DND-41 (cell line): ENCODE results near the gene ZNRD2.

Experiments used
- ATAC-seq: fragments of 200-7000 bp; cut with Tn5 transposase; 3 replicates; pipeline ENCODE4 v1.9.1; 2021; ENCODE audit warnings: low read depth; ENCODE audit not compliant: insufficient read depth
- DNase-seq: peaks from one replicate; pipeline ENCODE4 v3.0.0-alpha.2; 2020
- H2AFZ ChIP-seq: 2 replicates; pipeline ENCODE4 v1.6.0; 2012; ENCODE audit warnings: low read depth, low read length
- H3K27ac ChIP-seq: 2 replicates; pipeline ENCODE4 v1.5.1; 2012; ENCODE audit warnings: low read length, inconsistent platforms
- H3K27me3 ChIP-seq: fragments of 200-600 bp; sonication (generic); 2 replicates; pipeline ENCODE4 v1.6.0; 2012; ENCODE audit warnings: low read length, mild to moderate bottlenecking, inconsistent platforms; ENCODE audit not compliant: insufficient read depth, poor library complexity
- H3K36me3 ChIP-seq: 2 replicates; pipeline ENCODE4 v1.5.1; 2012; ENCODE audit warnings: low read length, inconsistent platforms; ENCODE audit not compliant: insufficient read depth
- H3K4me1 ChIP-seq: 2 replicates; pipeline ENCODE4 v1.5.1; 2012; ENCODE audit warnings: mild to moderate bottlenecking, low read length; ENCODE audit not compliant: insufficient read depth
- H3K4me2 ChIP-seq: 2 replicates; pipeline ENCODE4 v1.6.0; 2012; ENCODE audit warnings: mild to moderate bottlenecking, moderate library complexity, low read length, inconsistent platforms; ENCODE audit not compliant: insufficient read depth
- H3K4me3 ChIP-seq, 2 experiments: fragments of 200-600 bp in 1 of 2; shearing (Covaris generic) in 1 of 2; 2 replicates each; pipeline ENCODE4 v1.5.1; 2012 to 2016; ENCODE audit warnings: inconsistent platforms in 2 of 2, low read length in 2 of 2, mild to moderate bottlenecking in 2 of 2, low read depth in 1 of 2, moderate library complexity in 1 of 2
- H3K79me2 ChIP-seq: 2 replicates; pipeline ENCODE4 v1.6.0; 2012; ENCODE audit warnings: low read length, inconsistent platforms; ENCODE audit not compliant: insufficient read depth
- H3K9ac ChIP-seq: 2 replicates; pipeline ENCODE4 v1.6.0; 2012; ENCODE audit warnings: low read depth, mild to moderate bottlenecking, inconsistent platforms, low read length, moderate library complexity
- H3K9me3 ChIP-seq: 2 replicates; pipeline ENCODE4 v1.5.1; 2012; ENCODE audit warnings: low read length, moderate library complexity, mild to moderate bottlenecking, inconsistent platforms; ENCODE audit not compliant: insufficient read depth, severe bottlenecking
- H4K20me1 ChIP-seq: 2 replicates; pipeline ENCODE4 v1.6.0; 2012; ENCODE audit warnings: low read length; ENCODE audit not compliant: insufficient read depth
- EZH2 ChIP-seq: IDR thresholded peaks from 3 replicates; pipeline ENCODE4 v1.6.1; 2012; ENCODE audit warnings: borderline replicate concordance, low read depth, mild to moderate bottlenecking, moderate library complexity, low read length, inconsistent platforms; ENCODE audit not compliant: severe bottlenecking
- TF ChIP-seq, protein P1 (sequence below): IDR thresholded peaks from 2 replicates; pipeline ENCODE4 v1.5.1; 2012; ENCODE audit warnings: borderline replicate concordance, low read length, moderate library complexity, mild to moderate bottlenecking; ENCODE audit not compliant: poor library complexity, severe bottlenecking; ENCODE audit errors: extremely low read depth

Gene ZNRD2

DNA sequence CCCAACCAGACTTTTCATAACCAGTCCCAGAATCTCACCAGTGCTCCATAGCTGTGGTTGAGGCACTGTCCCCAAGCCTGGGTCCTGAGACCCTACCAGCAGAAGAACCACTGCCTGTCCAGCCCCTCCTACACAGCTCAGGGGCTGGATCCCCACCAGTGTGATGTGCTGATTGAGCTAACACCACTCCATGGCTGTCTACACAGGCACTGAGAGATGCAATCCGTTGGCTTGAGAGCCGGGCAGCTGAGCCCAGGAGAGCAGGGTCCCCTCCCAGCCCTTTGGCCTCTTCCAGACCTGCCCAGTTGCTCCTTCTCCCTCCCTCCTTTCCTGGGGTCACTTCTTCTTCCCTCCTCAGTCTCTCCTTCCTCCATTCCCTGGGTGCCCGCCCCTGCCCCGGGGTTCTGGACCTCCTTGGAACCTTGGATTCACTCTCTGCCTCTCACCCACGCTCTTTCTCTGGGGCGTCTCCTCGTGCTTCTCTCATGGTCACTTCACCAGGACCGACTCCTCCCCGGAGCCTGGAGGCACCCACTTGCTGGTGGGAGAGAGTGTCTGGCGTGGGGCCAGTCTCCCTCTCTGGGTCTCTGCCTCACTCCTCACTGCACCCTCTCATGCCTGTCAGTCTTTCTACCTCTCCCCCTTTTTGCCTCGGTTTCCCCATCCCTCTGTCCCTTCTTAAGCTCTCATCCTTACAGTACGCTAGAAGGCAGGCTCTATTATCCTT, 46.1 kb upstream of the ZNRD2 start:
- peak overlapping the region; percentile 43 for H3K9ac ChIP-seq
- peak; percentile 52 for ATAC-seq

DNA sequence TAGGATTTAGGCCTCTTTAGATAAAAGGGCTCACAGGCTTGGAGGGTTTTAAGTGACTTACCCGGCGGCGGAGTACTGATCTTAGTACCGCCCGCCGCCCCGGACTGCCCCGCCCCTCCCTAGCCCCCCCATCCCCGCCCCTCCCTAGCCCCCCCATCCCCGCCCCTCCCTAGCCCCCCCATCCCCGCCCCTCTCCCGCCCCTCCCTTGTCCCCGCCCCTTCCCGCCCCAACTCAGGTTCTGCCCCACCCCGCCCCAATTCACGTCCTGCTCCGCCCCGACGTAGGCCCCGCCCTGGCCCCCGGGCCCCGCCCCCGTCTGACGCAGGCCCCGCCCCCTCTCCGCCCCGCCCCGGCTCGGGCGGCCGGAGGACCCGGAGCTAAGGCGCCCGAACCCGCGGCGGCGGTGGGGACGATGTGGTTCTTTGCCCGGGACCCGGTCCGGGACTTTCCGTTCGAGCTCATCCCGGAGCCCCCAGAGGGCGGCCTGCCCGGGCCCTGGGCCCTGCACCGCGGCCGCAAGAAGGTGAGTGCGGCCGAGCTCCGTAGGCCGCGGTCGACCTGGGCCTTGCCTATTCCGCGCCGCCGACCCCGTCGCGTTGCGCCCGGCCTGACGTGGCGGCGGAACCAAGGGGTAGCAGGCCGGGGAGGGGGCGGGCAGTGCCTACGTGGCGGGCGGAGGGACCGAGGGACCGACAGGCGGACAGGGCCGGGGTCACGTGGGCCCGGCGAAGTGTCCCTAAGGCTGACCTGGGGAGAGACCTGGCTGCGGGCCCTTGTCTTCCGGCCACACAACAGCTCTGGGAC, 45.3 kb upstream of the ZNRD2 start, which contains the start of gene SCYL1:
TSS of gene SCYL1 (plus strand) at position 343 of the 805 bp plus-strand sequence. CDS start at position 414, 71 bp downstream.
- DNase-seq, result peak; percentile 83
- H3K79me2 ChIP-seq, result peaks cover 20% of the 10 kb centered on the region
- H3K4me2 ChIP-seq, result peak within 1 kb of the TSS; percentile 100
- no peaks in the 10 kb centered on the region for H3K9me3 ChIP-seq
- peak within 1 kb of the TSS; percentile 64 for H3K27ac ChIP-seq
- peaks cover 20% of the 10 kb centered on the region for H4K20me1 ChIP-seq
- peaks cover 23% of the 10 kb centered on the region for H3K4me1 ChIP-seq
- peaks cover 28% of the 10 kb centered on the region for H3K36me3 ChIP-seq
- peak; percentile 76 for ATAC-seq
- H3K27me3 ChIP-seq, result peaks cover 7% of the 10 kb centered on the region
- peak within 1 kb of the TSS; percentile 82 for H2AFZ ChIP-seq
- peak within 1 kb of the TSS; percentile 98 to 99 for H3K4me3 ChIP-seq
- H3K9ac ChIP-seq, result peak within 1 kb of the TSS; percentile 98
- TF ChIP-seq, protein P1, sequence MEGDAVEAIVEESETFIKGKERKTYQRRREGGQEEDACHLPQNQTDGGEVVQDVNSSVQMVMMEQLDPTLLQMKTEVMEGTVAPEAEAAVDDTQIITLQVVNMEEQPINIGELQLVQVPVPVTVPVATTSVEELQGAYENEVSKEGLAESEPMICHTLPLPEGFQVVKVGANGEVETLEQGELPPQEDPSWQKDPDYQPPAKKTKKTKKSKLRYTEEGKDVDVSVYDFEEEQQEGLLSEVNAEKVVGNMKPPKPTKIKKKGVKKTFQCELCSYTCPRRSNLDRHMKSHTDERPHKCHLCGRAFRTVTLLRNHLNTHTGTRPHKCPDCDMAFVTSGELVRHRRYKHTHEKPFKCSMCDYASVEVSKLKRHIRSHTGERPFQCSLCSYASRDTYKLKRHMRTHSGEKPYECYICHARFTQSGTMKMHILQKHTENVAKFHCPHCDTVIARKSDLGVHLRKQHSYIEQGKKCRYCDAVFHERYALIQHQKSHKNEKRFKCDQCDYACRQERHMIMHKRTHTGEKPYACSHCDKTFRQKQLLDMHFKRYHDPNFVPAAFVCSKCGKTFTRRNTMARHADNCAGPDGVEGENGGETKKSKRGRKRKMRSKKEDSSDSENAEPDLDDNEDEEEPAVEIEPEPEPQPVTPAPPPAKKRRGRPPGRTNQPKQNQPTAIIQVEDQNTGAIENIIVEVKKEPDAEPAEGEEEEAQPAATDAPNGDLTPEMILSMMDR, result no peak
- TF ChIP-seq EZH2, result no peak

More for the DNA sequence above, 46.1 kb upstream of the ZNRD2 start:
- peaks cover 20% of the 10 kb centered on the region for H4K20me1 ChIP-seq
- peaks cover 7% of the 10 kb centered on the region for H3K27me3 ChIP-seq
- H2AFZ ChIP-seq, result peak overlapping the region; percentile 63
- H3K27ac ChIP-seq, result 0 out of 2 replicates have a peak overlapping the region, but pooled peaks have one; percentile 12
- peaks cover 23% of the 10 kb centered on the region for H3K4me1 ChIP-seq
- H3K79me2 ChIP-seq, result peaks cover 20% of the 10 kb centered on the region
- peaks cover 23% of the 10 kb centered on the region for H3K36me3 ChIP-seq
- no peak for DNase-seq
- TF ChIP-seq EZH2, result no peak
- TF ChIP-seq, protein P1, result no peak
- peak overlapping the region; percentile 79 for H3K4me2 ChIP-seq
- H3K9me3 ChIP-seq, result no peaks in the 10 kb centered on the region
- H3K4me3 ChIP-seq, result peak overlapping the region in 1 of 2 experiments; percentile 53; a peak in 2 of 4 replicates

DNA sequence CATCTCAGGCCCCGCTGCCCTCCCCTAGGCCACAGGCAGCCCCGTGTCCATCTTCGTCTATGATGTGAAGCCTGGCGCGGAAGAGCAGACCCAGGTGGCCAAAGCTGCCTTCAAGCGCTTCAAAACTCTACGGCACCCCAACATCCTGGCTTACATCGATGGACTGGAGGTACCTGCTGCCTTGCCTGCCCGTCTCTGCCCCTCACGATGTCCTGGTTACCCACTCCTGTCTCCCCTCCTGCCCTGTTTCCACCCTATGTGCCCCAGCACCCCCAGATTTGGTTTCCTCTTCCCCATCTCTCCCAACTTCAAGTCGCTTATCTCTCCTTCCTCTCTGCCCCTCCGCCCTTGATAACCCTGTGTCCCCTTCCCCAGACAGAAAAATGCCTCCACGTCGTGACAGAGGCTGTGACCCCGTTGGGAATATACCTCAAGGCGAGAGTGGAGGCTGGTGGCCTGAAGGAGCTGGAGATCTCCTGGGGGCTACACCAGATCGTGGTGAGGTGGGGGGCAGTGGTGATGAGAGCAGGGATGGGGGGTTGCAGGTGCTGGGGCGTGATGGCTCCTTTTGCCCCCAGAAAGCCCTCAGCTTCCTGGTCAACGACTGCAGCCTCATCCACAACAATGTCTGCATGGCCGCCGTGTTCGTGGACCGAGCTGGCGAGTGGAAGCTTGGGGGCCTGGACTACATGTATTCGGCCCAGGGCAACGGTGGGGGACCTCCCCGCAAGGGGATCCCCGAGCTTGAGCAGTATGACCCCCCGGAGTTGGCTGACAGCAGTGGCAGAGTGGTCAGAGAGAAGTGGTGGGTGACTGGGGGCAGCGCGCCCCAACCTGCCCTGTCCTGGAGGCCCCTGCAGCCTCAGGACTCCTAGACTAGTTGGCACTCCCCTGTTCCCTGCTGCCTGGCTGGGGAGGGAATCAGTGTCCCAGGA, 44.5 kb upstream of the ZNRD2 start:
- Histone ChIP-seq H3K36me3 (peaks cover 37% of the 10 kb centered on the region), H3K27me3 (peaks cover 7% of the 10 kb centered on the region), H3K4me1 (peaks cover 23% of the 10 kb centered on the region), H3K79me2 (peaks cover 20% of the 10 kb centered on the region), H3K4me3 (peak overlapping the region; percentile 98 to 99), H3K9me3 (no peaks in the 10 kb centered on the region), H2AFZ (peak overlapping the region; percentile 82), H3K27ac (peak overlapping the region; percentile 64), H3K4me2 (peak overlapping the region; percentile 100), H3K9ac (peak overlapping the region; percentile 98), H4K20me1 (peaks cover 20% of the 10 kb centered on the region)
- TF ChIP-seq, protein P1, result no peak
- TF ChIP-seq EZH2, result no peak
- DNase-seq (no peak), ATAC-seq (0 out of 3 replicates have a peak, but pooled peaks have one; percentile 8)
